ENCODE data around the gene TMOD3.

The TMOD3 gene

GRCh38 chr15:51802593-51802992 lies 26.9 kb upstream of the TMOD3 start:
- ChIA-PET CTCF (interaction anchor here (0.7 to 1.5 kb wide), 4 partner anchors 10 to 88 kb away, joined by 3 to 6 read pairs (median 3); no protein-coding TSS in a partner anchor), POLR2A (no interaction called here)
- WGBS (ENCODE audit: insufficient coverage), result 96% methylated on average over 2 of the region's 5 CpGs
- Histone ChIP-seq H3K36me3 (ENCODE audit: control insufficient read depth in 4 of 4, insufficient read depth in 4 of 4, low read length in 3 of 4) (peaks cover 5 to 31% (median 13%) of the 10 kb centered on the region in 4 experiments), H3K27ac (ENCODE audit: insufficient read depth in 1 of 2, low read depth in 1 of 2, low read length in 2 of 2, poor library complexity in 1 of 2, severe bottlenecking in 2 of 2) (no peak overlapping the region), H3K4me3 (ENCODE audit: control insufficient read depth in 1 of 7, extremely low read depth in 1 of 7, insufficient read depth in 4 of 7, low read depth in 2 of 7, low read length in 6 of 7) (no peak overlapping the region), H3K9me3 (ENCODE audit: control extremely low read depth in 1 of 5, control insufficient read depth in 4 of 5, insufficient read depth in 2 of 5, low read depth in 1 of 5, low read length in 4 of 5) (no peaks in the 10 kb centered on the region), H3K27me3 (replicated peaks in 2 of 5; ENCODE audit: control insufficient read depth in 4 of 5, insufficient read depth in 5 of 5, low read length in 4 of 5) (no peaks in the 10 kb centered on the region), H3K4me1 (ENCODE audit: control extremely low read depth in 1 of 4, control insufficient read depth in 4 of 4, insufficient read depth in 4 of 4, low read length in 3 of 4) (no peaks in the 10 kb centered on the region)
- DNase-seq, result no peak

- Histone ChIP-seq H3K9me3 (ENCODE audit: control extremely low read depth in 1 of 5, control insufficient read depth in 4 of 5, insufficient read depth in 2 of 5, low read depth in 1 of 5, low read length in 4 of 5) (no peaks in the 10 kb centered on the region), H3K36me3 (ENCODE audit: control insufficient read depth in 4 of 4, insufficient read depth in 4 of 4, low read length in 3 of 4) (peaks cover 5 to 35% (median 12%) of the 10 kb centered on the region in 4 experiments), H3K27ac (ENCODE audit: insufficient read depth in 1 of 2, low read depth in 1 of 2, low read length in 2 of 2, poor library complexity in 1 of 2, severe bottlenecking in 2 of 2) (no peak overlapping the region), H3K4me1 (ENCODE audit: control extremely low read depth in 1 of 4, control insufficient read depth in 4 of 4, insufficient read depth in 4 of 4, low read length in 3 of 4) (no peaks in the 10 kb centered on the region), H3K4me3 (ENCODE audit: control insufficient read depth in 1 of 7, extremely low read depth in 1 of 7, insufficient read depth in 4 of 7, low read depth in 2 of 7, low read length in 6 of 7) (no peak overlapping the region), H3K27me3 (replicated peaks in 2 of 5; ENCODE audit: control insufficient read depth in 4 of 5, insufficient read depth in 5 of 5, low read length in 4 of 5) (no peaks in the 10 kb centered on the region)
- no peak for DNase-seq
- POLR2A ChIA-PET, result no interaction called here
- CTCF ChIA-PET, result no interaction called here
- WGBS (ENCODE audit: insufficient coverage), result no CpG with 5 or more reads among the region's 2 CpGs
Observed at GRCh38 chr15:51803965-51804364, 25.5 kb upstream of the TMOD3 start.

GRCh38 chr15:51806123-51806522 lies 23.3 kb upstream of the TMOD3 start:
- DNase-seq, result no peak
- H3K4me3 ChIP-seq (ENCODE audit: control insufficient read depth in 1 of 7, extremely low read depth in 1 of 7, insufficient read depth in 4 of 7, low read depth in 2 of 7, low read length in 6 of 7), result no peak overlapping the region
- H3K27me3 ChIP-seq (replicated peaks in 2 of 5; ENCODE audit: control insufficient read depth in 4 of 5, insufficient read depth in 5 of 5, low read length in 4 of 5), result no peaks in the 10 kb centered on the region
- WGBS (ENCODE audit: insufficient coverage), result 100% methylated on average over 1 of the region's 2 CpGs
- no peaks in the 10 kb centered on the region for H3K4me1 ChIP-seq (ENCODE audit: control extremely low read depth in 1 of 4, control insufficient read depth in 4 of 4, insufficient read depth in 4 of 4, low read length in 3 of 4)
- peaks cover 5 to 29% (median 8%) of the 10 kb centered on the region in 4 experiments for H3K36me3 ChIP-seq (ENCODE audit: control insufficient read depth in 4 of 4, insufficient read depth in 4 of 4, low read length in 3 of 4)
- H3K9me3 ChIP-seq (ENCODE audit: control extremely low read depth in 1 of 5, control insufficient read depth in 4 of 5, insufficient read depth in 2 of 5, low read depth in 1 of 5, low read length in 4 of 5), result no peaks in the 10 kb centered on the region
- CTCF ChIA-PET, result no interaction called here
- no peak overlapping the region for H3K27ac ChIP-seq (ENCODE audit: insufficient read depth in 1 of 2, low read depth in 1 of 2, low read length in 2 of 2, poor library complexity in 1 of 2, severe bottlenecking in 2 of 2)
- POLR2A ChIA-PET, result no interaction called here

DNA sequence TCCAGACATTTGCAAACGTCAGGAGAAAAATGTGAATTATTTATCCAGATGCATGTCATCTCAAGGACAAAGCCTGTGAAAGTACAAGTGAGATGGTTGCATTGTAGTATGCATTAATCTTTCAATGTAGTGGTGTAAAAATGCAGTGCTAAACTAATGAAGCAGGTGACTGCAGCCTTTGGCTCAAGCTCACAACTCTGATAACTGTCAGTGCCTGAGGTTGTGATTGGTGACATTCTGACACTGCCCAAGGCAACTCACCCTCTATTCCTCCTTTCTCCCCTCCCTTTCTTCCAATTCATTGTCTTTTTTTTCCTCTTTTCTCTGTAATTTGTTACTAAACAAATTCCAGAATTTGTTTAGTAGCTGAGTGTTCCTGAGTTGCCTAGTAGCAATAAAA lies 20.0 kb upstream of the TMOD3 start:
- WGBS (ENCODE audit: insufficient coverage), result no CpG with 5 or more reads among the region's 1 CpG
- Histone ChIP-seq H3K27ac (ENCODE audit: insufficient read depth in 1 of 2, low read depth in 1 of 2, low read length in 2 of 2, poor library complexity in 1 of 2, severe bottlenecking in 2 of 2) (no peak overlapping the region), H3K9me3 (ENCODE audit: control extremely low read depth in 1 of 5, control insufficient read depth in 4 of 5, insufficient read depth in 2 of 5, low read depth in 1 of 5, low read length in 4 of 5) (no peaks in the 10 kb centered on the region), H3K36me3 (ENCODE audit: control insufficient read depth in 4 of 4, insufficient read depth in 4 of 4, low read length in 3 of 4) (peaks cover 5 to 25% (median 9%) of the 10 kb centered on the region in 4 experiments), H3K27me3 (replicated peaks in 2 of 5; ENCODE audit: control insufficient read depth in 4 of 5, insufficient read depth in 5 of 5, low read length in 4 of 5) (no peaks in the 10 kb centered on the region), H3K4me1 (ENCODE audit: control extremely low read depth in 1 of 4, control insufficient read depth in 4 of 4, insufficient read depth in 4 of 4, low read length in 3 of 4) (no peaks in the 10 kb centered on the region), H3K4me3 (ENCODE audit: control insufficient read depth in 1 of 7, extremely low read depth in 1 of 7, insufficient read depth in 4 of 7, low read depth in 2 of 7, low read length in 6 of 7) (no peak overlapping the region)
- DNase-seq, result no peak
- ChIA-PET CTCF (no interaction called here), POLR2A (no interaction called here)

DNA sequence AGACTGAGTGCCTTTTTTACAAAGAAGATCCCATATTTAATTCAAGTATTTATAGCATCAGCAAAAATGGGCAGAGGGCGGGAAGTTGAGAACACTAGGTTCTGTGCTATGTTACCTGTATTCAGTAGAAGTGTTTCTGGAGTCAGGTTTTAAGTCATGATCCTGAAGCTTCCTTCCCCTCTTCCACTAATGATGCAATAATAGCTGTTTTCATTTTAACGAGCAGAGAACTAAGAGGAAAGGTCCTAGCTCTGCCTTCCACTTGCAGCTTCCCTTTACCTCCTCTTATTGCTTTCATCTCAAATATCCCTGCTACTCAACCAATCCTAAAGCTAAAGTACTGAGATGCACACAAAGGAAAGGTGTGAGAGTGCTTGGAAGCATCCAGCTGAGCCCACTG lies 16.9 kb upstream of the TMOD3 start:
- CTCF ChIA-PET, result interaction anchor here (1.0 to 1.1 kb wide), 2 partner anchors 11 to 54 kb away, joined by 3 read pairs; no protein-coding TSS in a partner anchor
- WGBS (ENCODE audit: insufficient coverage), result 100% methylated on average over 1 of the region's 2 CpGs
- POLR2A ChIA-PET, result no interaction called here

GRCh38 chr15:51814606-51815005 lies 14.8 kb upstream of the TMOD3 start:
- H3K4me1 ChIP-seq (ENCODE audit: control extremely low read depth in 1 of 4, control insufficient read depth in 4 of 4, insufficient read depth in 4 of 4, low read length in 3 of 4), result peaks cover 0 to 4% (median 0%) of the 10 kb centered on the region in 4 experiments
- DNase-seq, result no peak
- no peaks in the 10 kb centered on the region for H3K27me3 ChIP-seq (replicated peaks in 2 of 5; ENCODE audit: control insufficient read depth in 4 of 5, insufficient read depth in 5 of 5, low read length in 4 of 5)
- no peak overlapping the region for H3K27ac ChIP-seq (ENCODE audit: insufficient read depth in 1 of 2, low read depth in 1 of 2, low read length in 2 of 2, poor library complexity in 1 of 2, severe bottlenecking in 2 of 2)
- 100% methylated on average over 2 of the region's 3 CpGs for WGBS (ENCODE audit: insufficient coverage)
- no peak overlapping the region for H3K4me3 ChIP-seq (ENCODE audit: control insufficient read depth in 1 of 7, extremely low read depth in 1 of 7, insufficient read depth in 4 of 7, low read depth in 2 of 7, low read length in 6 of 7)
- CTCF ChIA-PET, result interaction anchor here (1.5 kb wide), 1 partner anchor 104 kb away, joined by 3 read pairs; no protein-coding TSS in a partner anchor
- POLR2A ChIA-PET, result no interaction called here
- no peaks in the 10 kb centered on the region for H3K9me3 ChIP-seq (ENCODE audit: control extremely low read depth in 1 of 5, control insufficient read depth in 4 of 5, insufficient read depth in 2 of 5, low read depth in 1 of 5, low read length in 4 of 5)
- peaks cover 0 to 3% (median 0%) of the 10 kb centered on the region in 4 experiments for H3K36me3 ChIP-seq (ENCODE audit: control insufficient read depth in 4 of 4, insufficient read depth in 4 of 4, low read length in 3 of 4)

More for the DNA sequence above, 16.9 kb upstream of the TMOD3 start:
- peaks cover 0 to 9% (median 2%) of the 10 kb centered on the region in 4 experiments for H3K36me3 ChIP-seq (ENCODE audit: control insufficient read depth in 4 of 4, insufficient read depth in 4 of 4, low read length in 3 of 4)
- H3K4me3 ChIP-seq (ENCODE audit: control insufficient read depth in 1 of 7, extremely low read depth in 1 of 7, insufficient read depth in 4 of 7, low read depth in 2 of 7, low read length in 6 of 7), result no peak overlapping the region
- no peaks in the 10 kb centered on the region for H3K27me3 ChIP-seq (replicated peaks in 2 of 5; ENCODE audit: control insufficient read depth in 4 of 5, insufficient read depth in 5 of 5, low read length in 4 of 5)
- H3K9me3 ChIP-seq (ENCODE audit: control extremely low read depth in 1 of 5, control insufficient read depth in 4 of 5, insufficient read depth in 2 of 5, low read depth in 1 of 5, low read length in 4 of 5), result no peaks in the 10 kb centered on the region
- H3K4me1 ChIP-seq (ENCODE audit: control extremely low read depth in 1 of 4, control insufficient read depth in 4 of 4, insufficient read depth in 4 of 4, low read length in 3 of 4), result peaks cover 0 to 4% (median 0%) of the 10 kb centered on the region in 4 experiments
- no peak overlapping the region for H3K27ac ChIP-seq (ENCODE audit: insufficient read depth in 1 of 2, low read depth in 1 of 2, low read length in 2 of 2, poor library complexity in 1 of 2, severe bottlenecking in 2 of 2)
- no peak for DNase-seq

DNA sequence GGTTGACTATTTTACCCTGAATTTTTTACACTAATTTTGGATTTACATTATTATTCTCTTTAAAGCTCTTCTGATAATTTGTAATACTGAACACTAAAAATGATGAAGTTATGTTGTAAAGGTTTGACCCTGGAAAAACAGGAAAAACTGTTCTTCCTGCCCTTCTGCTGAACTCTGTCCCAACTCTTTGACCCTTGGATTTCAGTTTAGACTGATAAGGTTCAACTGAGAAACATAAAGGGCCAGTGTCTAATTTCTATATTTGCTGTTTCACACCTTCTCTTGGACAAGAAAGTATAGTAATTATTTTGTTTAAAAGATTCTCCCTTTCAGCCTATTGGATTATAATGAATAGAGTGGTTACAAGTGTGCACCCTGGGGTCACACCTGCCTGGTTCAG lies 12.8 kb upstream of the TMOD3 start:
- CTCF ChIA-PET, result no interaction called here
- peaks cover 0 to 7% (median 6%) of the 10 kb centered on the region in 5 experiments for H3K9me3 ChIP-seq (ENCODE audit: control extremely low read depth in 1 of 5, control insufficient read depth in 4 of 5, insufficient read depth in 2 of 5, low read depth in 1 of 5, low read length in 4 of 5)
- no peaks in the 10 kb centered on the region for H3K27me3 ChIP-seq (replicated peaks in 2 of 5; ENCODE audit: control insufficient read depth in 4 of 5, insufficient read depth in 5 of 5, low read length in 4 of 5)
- peaks cover 0 to 4% (median 0%) of the 10 kb centered on the region in 4 experiments for H3K4me1 ChIP-seq (ENCODE audit: control extremely low read depth in 1 of 4, control insufficient read depth in 4 of 4, insufficient read depth in 4 of 4, low read length in 3 of 4)
- no peak overlapping the region for H3K27ac ChIP-seq (ENCODE audit: insufficient read depth in 1 of 2, low read depth in 1 of 2, low read length in 2 of 2, poor library complexity in 1 of 2, severe bottlenecking in 2 of 2)
- peaks cover 0 to 3% (median 0%) of the 10 kb centered on the region in 4 experiments for H3K36me3 ChIP-seq (ENCODE audit: control insufficient read depth in 4 of 4, insufficient read depth in 4 of 4, low read length in 3 of 4)
- no peak for DNase-seq
- H3K4me3 ChIP-seq (ENCODE audit: control insufficient read depth in 1 of 7, extremely low read depth in 1 of 7, insufficient read depth in 4 of 7, low read depth in 2 of 7, low read length in 6 of 7), result no peak overlapping the region
- POLR2A ChIA-PET, result no interaction called here

Data from common myeloid progenitor, CD34-positive (primary cell).